Activated CD8-positive, alpha-beta T cell treated with anti-CD3 and anti-CD28 coated beads for 36 hours (primary cell): ENCODE results near the gene SLC22A31. TPM values are rescaled to one million over a fixed set of nuclear protein-coding genes. Genes with fewer than 3 reads are reported as not detected.
"Not testable (repeated sequence)": the region's sequence is repeated elsewhere in the genome, so short reads cannot be mapped to it uniquely, and the experiment has no call there.

Experiments used
- ATAC-seq: fragments of 200-7000 bp; cut with Tn5 transposase; one replicate; pipeline ENCODE4 v1.10.0; 2021; ENCODE audit warnings: mild to moderate bottlenecking, moderate library complexity
- CTCF ChIA-PET: fragments of 350-600 bp; sonication (Branson Sonifier 250); formaldehyde crosslinking; loops from one replicate; lab custom pipeline; 2021; ENCODE audit warnings: antibody characterized with exemption; lab: Charles Lee
- POLR2A ChIA-PET: fragments of 350-600 bp; sonication (Branson Sonifier 250); formaldehyde crosslinking; loops from one replicate; lab custom pipeline; 2021; ENCODE audit warnings: antibody characterized with exemption; lab: Charles Lee
- DNase-seq: peaks from one replicate; pipeline ENCODE4 v3.0.0-alpha.2; 2020
- H3K27ac Mint-ChIP-seq: one replicate; pipeline ENCODE4 v1.8.0; 2021; ENCODE audit warnings: mild to moderate bottlenecking, mixed read lengths
- H3K27me3 Mint-ChIP-seq: one replicate; pipeline ENCODE4 v1.8.0; 2021; ENCODE audit warnings: mixed read lengths
- H3K36me3 Mint-ChIP-seq: one replicate; pipeline ENCODE4 v1.8.0; 2021; ENCODE audit warnings: low read depth, mixed read lengths
- H3K4me1 Mint-ChIP-seq: one replicate; pipeline ENCODE4 v1.8.0; 2021; ENCODE audit warnings: low read depth, mixed read lengths
- H3K4me3 Mint-ChIP-seq: one replicate; pipeline ENCODE4 v1.8.0; 2021; ENCODE audit warnings: mild to moderate bottlenecking, moderate library complexity, mixed read lengths
- H3K9me3 Mint-ChIP-seq: one replicate; pipeline ENCODE4 v1.8.0; 2021; ENCODE audit warnings: mixed read lengths
- intact Hi-C: fragments of 100-400 bp; cut with micrococcal nuclease; formaldehyde crosslinking; loops from one replicate; pipeline ENCODE4 v1.10.0; 2022
- total RNA-seq, 2 experiments: library from RNA; stranded (reverse); gene quantifications; one replicate each; pipeline ENCODE4 v1.2.3, GENCODE V29; 2021
- TF ChIP-seq, protein P1 (sequence below): fragments of 200-600 bp; IDR thresholded peaks from one replicate; pipeline ENCODE4 v1.8.0; 2022; ENCODE audit warnings: antibody characterized with exemption, mild to moderate bottlenecking

SLC22A31 gene
- total RNA-seq, 2 experiments from 2014 or later, result 0.16 to 0.20 TPM

- H3K4me1 Mint-ChIP-seq, result peaks cover 5% of the 10 kb centered on the region
- H3K27ac Mint-ChIP-seq, result no peak overlapping the region
- DNase-seq, result no peak
- intact Hi-C loops, result no loop called here
- ChIA-PET CTCF (no interaction called here), POLR2A (no interaction called here)
- TF ChIP-seq, protein P1, sequence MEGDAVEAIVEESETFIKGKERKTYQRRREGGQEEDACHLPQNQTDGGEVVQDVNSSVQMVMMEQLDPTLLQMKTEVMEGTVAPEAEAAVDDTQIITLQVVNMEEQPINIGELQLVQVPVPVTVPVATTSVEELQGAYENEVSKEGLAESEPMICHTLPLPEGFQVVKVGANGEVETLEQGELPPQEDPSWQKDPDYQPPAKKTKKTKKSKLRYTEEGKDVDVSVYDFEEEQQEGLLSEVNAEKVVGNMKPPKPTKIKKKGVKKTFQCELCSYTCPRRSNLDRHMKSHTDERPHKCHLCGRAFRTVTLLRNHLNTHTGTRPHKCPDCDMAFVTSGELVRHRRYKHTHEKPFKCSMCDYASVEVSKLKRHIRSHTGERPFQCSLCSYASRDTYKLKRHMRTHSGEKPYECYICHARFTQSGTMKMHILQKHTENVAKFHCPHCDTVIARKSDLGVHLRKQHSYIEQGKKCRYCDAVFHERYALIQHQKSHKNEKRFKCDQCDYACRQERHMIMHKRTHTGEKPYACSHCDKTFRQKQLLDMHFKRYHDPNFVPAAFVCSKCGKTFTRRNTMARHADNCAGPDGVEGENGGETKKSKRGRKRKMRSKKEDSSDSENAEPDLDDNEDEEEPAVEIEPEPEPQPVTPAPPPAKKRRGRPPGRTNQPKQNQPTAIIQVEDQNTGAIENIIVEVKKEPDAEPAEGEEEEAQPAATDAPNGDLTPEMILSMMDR, result no peak
- H3K9me3 Mint-ChIP-seq, result no peaks in the 10 kb centered on the region
- no peaks in the 10 kb centered on the region for H3K27me3 Mint-ChIP-seq
- no peak for ATAC-seq
- no peak overlapping the region for H3K4me3 Mint-ChIP-seq
- no peaks in the 10 kb centered on the region for H3K36me3 Mint-ChIP-seq
These were observed 10.0 kb downstream of the SLC22A31 start for GRCh38 chr16:89190150-89190958.

GRCh38 chr16:89189358-89190025, 10.8 kb downstream of the SLC22A31 start:
- ChIA-PET CTCF (no interaction called here), POLR2A (no interaction called here)
- intact Hi-C loops, result no loop called here
- TF ChIP-seq, protein P1, result no peak
- Mint-ChIP-seq H3K9me3 (no peaks in the 10 kb centered on the region), H3K27me3 (no peaks in the 10 kb centered on the region), H3K27ac (no peak overlapping the region), H3K4me1 (peaks cover 5% of the 10 kb centered on the region), H3K36me3 (no peaks in the 10 kb centered on the region), H3K4me3 (no peak overlapping the region)
- ATAC-seq, result no peak
- DNase-seq, result no peak

DNA sequence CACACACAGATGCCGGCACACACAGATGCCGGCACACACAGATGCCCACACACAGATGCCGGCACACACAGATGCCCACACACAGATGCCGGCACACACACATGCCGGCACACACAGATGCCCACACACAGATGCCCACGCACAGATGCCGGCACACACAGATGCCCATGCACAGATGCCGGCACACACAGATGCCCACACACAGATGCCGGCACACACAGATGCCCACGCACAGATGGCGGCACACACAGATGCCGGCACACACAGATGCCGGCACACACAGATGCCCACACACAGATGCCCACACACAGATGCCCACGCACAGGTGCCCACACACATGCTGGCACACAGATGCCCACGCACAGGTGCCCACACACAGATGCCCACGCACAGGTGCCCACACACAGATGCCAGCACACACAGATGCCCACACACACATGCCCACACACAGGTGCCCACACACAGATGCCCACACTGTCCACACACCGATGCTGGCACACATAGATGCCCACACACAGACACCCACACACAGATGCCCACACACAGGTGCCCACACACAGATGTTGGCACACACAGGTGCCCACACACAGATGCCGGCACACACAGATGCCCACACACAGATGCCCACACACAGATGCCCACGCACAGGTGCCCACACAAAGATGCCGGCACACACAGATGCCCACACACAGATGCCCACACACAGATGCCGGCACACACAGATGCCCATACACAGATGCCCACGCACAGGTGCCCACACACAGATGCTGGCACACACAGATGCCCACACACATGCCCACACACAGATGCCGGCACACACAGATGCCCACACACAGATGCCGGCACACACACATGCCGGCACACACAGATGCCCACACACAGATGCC, 11.6 kb downstream of the SLC22A31 start:
- intact Hi-C loops, H3K27me3 Mint-ChIP-seq, DNase-seq, H3K27ac Mint-ChIP-seq, POLR2A ChIA-PET, CTCF ChIA-PET, H3K9me3 Mint-ChIP-seq, H3K4me3 Mint-ChIP-seq, H3K36me3 Mint-ChIP-seq, ATAC-seq, H3K4me1 Mint-ChIP-seq: not testable (repeated sequence)

DNA sequence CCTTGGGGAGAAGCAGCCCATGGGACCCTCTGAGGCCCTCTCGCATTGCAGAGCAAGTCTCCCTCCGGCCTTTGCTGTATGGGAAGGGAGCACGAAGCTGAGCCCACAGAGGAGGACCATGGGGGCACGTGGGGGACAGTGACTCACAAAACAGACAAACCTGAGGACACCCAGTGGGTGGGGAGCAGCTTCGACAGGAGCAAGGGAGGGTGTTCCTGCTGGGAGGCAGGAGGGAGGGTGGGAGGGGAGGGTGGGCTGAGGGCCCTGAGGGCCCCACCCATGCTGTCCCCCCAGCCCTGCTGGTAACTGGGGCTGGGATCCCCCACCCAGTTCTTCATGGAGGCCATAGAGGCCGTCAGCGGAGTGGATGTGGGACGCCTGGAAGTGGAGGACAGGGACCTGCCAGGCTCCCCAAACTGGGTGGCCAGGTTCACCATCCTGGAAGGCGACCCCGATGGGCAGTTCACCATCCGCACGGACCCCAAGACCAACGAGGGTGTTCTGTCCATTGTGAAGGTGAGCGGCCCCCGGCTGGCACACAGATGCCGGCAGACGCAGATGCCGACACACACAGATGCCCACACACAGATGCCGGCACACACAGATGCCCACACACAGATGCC, 12.5 kb downstream of the SLC22A31 start:
- Mint-ChIP-seq H3K36me3 (no peaks in the 10 kb centered on the region), H3K9me3 (no peaks in the 10 kb centered on the region), H3K27me3 (no peaks in the 10 kb centered on the region), H3K4me1 (peaks cover 5% of the 10 kb centered on the region), H3K4me3 (no peak overlapping the region), H3K27ac (no peak overlapping the region)
- TF ChIP-seq, protein P1, result no peak
- intact Hi-C loops, result no loop called here
- POLR2A ChIA-PET, result interaction anchor here (0.7 to 1.2 kb wide), 4 partner anchors 11 to 330 kb away, joined by 3 to 5 read pairs (median 3); no protein-coding TSS in a partner anchor
- ATAC-seq (peak; percentile 35), DNase-seq (peak; percentile 61)
- CTCF ChIA-PET, result no interaction called here
